HK-2 (cell line): ENCODE results near the gene SRRM5.
"Not testable (repeated sequence)": the region's sequence is repeated elsewhere in the genome, so short reads cannot be mapped to it uniquely, and the experiment has no call there.

ENCODE experiments used
- DNase-seq: peaks from one replicate; pipeline ENCODE4 v3.0.0-alpha.2; 2018; ENCODE audit not compliant: unreplicated experiment

The SRRM5 gene

DNA sequence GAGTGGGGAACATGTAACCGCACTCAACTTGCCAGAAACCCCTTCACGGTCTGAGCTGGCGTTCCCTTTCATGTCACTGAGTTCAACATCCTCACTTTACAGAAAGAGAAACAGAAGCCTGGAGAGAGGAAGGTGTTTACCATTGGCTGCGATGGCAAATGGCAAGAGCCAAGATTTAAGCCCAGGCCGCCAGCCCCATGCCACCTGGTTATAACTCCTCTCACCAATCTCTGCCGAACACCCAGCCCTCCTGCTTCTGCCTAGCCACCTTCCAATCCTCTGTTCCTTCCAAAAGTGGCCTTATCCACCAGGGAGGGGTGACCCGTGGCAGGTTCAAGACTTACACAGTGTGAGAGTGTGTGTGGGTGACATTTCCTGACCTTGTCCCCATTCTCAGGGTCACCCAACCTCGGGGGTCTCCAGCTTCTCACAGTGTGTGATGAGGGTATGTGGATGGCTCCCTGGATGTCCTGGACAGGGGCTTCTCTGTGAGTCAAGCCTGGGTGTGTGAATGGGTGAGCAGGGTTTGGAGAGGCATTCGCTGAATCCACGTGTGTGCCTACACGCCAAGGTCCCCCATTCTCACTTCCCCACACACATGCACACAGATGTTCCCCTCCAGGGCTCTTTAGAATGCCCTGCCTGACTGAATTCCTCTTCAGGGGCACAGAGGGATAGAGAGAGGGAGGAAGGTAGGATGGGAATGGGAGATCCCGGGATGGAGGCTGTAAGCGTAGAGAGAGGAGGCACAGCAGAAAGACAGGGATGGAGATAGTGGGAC is 26.5 kb downstream of the SRRM5 start:
- no peak for DNase-seq

DNA sequence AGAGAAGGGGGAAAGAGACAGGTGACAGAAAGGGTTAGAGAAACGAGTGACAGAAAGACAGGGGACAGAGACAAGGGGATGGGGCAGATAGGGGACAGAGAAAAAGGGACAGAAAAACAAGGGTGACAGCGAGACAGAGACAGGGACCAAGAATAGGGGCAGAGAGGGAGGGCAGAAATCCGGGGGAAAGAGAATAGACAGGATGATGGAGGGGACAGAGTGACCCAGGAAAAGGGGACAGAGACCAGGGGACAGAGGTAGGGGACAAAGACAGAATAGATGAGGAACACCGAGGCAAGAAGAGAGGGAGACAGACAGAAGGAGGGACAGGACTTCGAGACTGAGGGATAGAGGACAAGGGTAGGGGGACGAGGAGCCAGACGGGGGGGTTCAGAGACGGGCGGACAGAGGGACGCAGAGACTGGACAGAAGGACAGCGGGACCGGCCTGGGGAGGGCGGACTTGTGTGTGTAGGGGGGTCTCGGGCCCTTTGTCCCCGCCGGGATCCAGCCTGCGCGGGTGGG is 27.2 kb downstream of the SRRM5 start:
- no peak for DNase-seq

DNA sequence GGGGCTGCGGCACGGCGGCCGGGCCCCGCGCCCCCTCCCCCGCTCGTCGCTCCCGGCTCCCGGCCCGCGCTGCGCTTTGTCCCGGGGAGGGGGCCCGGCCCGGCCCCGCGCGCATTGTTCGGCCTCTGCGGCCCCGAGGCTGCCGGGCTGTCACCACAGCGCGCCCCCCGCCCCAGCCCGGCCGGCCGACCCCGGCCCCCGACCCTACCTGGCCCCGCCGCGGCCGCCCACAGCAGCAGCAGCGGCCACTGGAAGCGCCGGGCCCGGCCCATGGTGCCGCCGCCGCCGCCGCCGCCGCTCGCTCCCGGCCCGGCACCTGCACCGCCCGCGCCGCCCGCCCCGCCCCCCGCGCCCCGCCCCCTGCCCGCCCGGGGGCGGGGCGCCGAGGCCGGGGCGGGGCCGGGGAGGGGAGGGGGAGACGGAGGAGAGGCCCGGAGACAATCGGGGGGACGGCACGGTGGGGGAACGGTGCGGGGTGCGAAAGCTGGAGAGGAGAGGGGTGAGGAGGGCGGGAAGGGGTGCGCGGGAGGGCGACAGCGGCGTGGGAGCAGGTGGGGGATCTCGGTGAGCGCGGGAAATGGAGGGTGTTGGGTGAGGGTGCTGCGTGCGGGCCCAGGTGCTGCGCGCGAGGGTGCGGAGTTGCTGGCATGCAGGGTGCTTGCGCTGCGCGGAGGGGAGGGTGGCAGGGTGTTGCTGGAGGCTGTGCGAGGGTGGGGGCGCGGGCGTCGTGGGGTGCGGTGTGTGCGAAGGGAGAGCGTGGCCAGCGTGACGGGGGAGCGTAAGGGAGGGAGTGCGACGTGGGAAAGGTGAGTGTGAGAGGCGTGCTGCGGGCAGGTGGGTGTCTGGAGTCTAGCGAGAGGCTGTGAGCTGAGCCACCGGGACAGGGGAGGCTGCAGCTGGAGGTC is 27.9 kb downstream of the SRRM5 start, which contains the start of gene CADM4:
Gene CADM4 (minus strand): TSS at position 332 of the 905 bp plus-strand sequence. CDS start 60 bp downstream, at position 272.
- peak; percentile 29 for DNase-seq

DNA sequence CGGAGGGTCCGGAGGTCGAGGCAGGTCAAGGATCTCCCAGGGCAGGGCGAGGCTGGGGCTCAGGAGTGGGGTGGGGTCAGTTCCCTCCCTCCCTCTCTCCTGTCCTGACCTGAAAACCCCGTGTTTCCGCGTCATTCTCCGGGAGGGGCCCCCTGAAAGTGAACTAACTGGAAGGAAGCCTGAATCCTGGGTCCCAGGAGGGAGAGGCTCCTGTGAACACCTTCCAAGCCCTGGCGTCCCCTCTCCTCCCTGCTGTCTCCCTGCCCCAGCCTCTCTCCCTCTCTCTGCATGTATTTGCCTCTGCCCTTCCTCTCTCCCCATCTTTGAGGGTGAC is 28.5 kb downstream of the SRRM5 start:
- DNase-seq = no peak

DNA sequence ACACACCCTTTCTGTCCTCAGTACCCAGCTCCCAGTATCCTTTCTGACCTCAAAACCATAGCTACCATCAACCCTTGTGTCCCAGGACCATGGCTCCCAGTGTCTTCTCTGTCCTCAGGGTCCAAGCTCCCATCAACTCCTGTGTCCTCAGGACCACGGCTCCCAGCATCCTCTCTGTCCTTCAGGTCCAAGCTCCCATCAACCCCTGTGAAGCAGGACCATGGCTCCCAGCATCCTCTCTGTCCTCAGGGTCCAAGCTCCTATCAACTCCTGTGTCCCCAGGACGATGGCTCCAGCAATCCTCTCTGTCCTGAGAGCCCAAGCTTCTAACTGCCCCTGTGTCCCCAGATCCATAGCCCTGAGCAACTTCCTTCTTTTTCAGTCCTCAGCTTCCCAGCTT is 29.4 kb downstream of the SRRM5 start:
- DNase-seq = no peak

DNA sequence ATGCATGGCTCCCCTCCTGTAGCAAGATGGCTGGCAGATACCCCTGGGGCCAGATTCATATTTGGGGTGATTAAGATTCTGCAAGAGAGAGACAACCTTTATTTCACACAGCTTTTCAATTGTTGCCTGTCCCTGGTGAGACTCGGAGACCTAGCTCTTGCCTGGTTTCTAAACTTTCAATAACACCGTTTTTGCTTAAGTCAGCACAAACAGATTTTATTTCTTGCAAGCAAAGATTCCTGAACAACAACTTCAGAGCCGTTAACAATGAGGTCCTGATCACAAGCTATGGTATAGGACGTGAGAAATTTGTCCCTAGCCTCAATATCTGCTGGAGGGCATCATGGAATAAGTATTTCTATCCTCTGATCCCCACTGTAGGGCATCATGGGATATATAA is 30.6 kb downstream of the SRRM5 start:
- no peak for DNase-seq

DNA sequence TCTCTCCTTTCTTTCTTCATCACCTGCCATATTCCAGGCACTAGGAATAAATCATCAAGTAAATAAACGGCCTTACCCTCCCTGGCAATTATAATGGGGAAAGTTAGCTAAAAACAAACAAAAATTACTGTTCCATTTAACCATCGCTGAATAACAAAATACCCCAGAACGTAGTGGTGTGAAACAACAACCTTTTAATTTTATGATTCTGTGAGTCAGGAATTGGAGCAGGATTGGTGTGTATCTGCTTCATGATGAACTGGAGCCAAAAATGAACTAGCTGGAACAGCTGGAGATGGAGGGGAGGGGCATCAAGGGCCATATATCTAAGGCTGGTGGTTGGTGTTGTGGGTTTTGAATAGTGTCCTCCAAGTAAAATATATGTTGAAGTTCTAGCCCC is 31.4 kb downstream of the SRRM5 start:
- DNase-seq = no peak

DNA sequence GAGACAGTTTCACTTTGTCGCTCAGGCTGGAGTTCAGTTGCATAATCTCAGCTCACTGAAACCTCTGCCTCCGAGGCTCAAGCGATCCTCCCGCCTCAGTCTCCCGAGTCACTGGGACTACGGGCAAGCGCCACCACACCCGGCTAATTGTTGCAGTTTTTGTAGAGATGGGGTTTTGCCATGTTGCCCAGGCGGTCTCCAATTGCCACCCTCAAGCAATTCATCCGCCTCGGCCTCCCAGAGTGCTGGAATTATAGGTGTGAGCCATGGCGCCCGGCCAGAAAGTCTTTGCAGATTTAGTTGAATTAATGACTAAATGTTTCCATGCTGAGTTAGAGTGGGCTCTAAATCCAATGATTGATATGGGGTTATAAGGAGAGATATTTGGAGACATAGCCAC is 32.3 kb downstream of the SRRM5 start:
- DNase-seq = no peak

DNA sequence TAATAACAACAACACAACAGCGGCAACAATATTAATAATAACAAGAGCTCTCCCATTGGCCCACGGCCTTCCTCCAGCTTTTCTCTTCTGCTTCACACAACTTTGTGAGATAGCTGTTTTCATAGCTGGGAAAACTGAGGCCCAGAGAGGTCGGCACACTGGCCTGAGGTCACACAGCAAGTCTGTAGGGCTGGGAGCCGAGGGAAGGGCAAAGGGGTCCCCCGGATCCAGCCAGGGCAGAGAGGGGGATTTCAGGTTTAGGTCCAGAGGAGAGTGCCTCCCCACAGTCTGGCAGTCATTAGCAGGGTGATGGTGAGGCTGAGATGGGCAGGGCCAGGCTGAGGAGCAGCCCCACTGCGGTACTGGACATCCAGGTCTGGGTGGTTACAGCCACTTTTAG is 36.7 kb downstream of the SRRM5 start:
- DNase-seq = no peak

DNA sequence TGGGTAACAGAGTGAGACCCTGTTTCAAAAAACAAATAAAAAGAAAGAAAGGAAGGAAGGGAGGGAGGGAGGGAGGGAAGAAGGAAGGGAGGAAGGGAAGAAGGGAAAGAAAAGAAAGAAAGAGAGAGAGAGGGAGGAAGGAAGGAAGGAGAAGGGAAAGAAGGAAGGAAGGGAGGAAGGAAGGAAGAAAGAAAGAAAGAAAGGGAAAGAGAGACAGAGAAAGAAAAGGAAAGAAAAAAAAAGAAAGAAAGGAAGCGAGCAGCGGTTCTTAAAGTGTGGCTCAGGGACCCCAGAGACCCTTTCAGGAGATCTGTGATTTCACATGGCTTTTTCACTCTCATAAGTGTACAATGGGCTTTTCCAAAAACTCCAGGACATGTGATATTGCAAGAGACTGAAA is 37.6 kb downstream of the SRRM5 start:
- no peak for DNase-seq

DNA sequence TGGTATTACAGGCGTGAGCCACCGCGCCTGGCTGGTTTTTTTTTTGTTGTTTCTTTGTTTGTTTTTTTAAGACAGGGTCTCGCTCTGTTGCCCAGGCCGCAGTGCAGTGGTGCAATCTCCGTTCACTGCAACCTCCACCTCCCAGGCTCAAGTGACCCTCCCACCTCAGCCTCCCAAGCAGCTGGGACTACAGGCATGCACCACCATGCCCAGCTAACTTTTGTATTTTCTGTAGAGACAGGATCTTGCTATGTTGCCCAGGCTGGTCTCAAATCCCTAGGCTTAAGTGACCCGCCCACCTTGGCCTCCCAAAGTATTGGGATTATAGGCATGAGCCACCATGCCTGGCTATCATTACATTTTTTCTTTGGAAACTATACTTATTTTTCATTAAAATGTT is 38.4 kb downstream of the SRRM5 start:
- DNase-seq = not testable (repeated sequence)

DNA sequence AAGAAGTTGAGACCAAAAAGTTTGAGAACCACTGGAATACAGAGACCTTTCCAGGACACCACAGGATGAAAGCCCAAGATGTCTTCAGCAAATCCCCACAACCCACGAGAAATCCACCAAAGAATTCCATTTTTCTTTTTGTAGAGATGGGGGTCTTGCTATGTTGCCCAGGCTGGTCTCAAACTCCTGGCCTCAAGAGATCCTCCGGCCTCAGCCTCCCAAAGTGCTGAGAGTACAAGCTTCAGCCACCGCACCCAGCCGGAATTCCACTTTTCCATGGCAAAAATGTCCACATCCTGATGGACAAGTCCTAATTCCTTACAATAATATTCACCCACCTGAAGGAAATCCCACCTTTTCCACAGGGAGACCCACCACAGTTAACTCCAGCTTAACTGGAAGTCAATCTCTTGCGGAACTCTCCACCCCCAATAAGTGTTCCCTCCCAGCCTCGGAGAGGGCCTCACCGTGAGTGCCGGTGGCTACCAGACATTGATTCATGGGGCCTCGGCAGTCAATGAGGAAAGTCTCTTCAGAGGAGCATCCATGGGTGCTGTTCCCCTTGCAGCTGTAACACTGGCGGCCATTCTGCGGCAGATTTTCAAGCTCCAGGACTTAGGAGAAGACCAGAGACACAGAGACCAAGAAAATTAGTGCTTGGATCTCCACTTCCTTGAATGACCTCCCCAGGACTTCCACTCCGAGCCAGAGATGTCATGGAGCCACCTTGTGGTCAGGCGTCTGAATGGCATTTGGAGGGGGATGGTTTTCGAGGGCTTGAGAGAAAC is 40.1 kb downstream of the SRRM5 start:
- peak; percentile 52 for DNase-seq

DNA sequence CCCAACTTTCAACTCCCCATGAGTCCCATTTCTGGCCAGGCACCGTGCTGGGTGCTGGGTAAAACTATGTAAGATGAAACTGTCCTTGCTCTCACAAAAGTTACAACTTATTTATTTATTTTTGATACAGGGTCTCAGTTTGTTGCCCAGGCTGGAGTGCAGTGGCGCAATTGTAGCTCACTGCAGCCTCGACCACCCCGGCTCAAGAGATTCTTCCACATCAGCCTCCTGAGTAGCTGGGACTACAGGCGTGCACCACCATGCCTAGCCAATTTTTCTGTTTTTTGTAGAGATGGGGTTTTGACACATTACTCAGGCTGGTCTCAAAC is 40.6 kb downstream of the SRRM5 start:
- no peak for DNase-seq

DNA sequence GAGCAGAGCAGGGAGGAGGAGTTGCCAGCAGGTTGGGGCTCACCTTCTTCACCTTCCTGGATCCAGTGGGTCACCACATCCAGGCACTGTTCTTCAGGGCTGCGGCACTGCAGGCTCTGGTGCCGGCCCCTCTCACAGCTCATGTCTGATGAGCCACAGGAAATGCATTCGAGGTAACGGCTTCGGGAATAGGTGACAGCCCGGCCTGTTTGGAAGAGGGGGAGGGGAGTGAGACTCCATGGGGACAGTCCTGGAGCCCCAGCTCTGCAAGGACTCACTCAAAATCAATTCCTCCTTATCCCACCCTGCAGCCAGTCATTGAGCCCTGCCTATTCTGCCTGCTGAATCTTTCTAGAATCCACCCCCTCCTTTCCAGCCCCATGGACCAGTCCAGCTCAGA is 44.5 kb downstream of the SRRM5 start:
- no peak for DNase-seq

DNA sequence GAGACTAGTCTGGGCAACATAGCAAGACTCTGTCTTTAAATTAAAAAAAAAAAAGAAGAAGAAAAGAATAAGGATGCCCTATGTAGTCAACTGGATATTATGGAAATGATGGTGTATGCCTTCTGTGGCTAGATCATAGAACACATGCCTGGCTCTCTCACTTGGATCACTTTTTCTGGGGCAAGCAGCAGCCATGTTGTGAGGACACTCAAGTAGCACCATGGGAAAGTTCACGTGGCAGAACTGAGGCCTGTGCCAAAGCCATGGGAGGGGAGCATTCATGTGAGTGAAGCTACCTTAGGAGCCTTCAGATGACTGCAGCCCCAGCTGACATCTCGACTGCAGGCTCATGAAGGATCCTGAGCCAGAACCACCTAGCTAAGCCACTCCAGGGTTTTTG is 46.1 kb downstream of the SRRM5 start:
- no peak for DNase-seq

DNA sequence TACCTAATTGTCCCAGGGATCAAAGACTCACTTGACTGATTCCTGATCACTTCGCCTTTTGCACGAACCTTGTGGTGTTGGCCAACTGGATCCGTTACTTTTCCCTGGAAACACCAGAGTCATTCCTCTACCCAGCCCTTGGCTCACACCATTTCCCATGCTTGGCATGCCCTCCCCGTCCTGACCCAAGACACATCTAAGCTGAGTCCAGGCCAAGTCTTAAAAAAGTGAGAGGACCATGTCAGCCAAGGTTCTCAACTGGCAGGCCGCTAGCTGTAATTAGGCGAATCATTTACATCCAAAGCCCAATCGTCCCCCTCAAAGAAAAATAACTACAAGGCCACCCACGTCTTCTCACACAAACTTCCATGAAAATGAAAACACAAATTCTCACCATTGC is 46.6 kb downstream of the SRRM5 start:
- no peak for DNase-seq

DNA sequence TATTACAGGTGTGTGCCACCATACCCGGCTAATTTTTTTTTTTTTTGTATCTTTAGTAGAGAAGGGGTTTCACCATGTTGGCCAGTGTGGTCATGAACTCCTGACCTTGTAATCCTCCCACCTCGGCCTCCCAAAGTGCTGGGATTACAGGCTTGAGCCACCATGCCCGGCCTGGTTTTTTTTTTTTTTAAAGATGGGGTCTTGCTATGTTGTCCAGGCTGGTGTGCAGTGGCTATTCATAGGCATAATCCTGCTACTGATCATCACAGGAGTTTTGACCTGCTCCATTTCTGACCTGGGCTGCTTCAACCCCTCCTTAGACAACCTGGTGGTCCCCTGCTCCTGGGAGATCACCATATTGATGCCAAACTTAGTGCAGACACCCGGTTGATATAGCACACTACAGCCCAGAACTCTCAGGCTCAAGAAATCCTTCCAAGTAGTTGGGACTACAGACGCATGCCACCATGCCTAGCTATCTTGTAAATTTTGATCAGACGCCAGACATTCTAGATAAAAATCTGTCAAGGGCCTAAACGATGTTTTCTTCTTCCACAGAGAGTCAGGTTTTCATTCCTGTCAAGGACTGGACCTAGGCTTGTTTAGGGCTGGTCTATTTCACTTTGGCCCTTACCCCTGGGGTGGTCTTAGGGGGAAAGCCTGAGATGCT is 48.5 kb downstream of the SRRM5 start:
- no peak for DNase-seq

DNA sequence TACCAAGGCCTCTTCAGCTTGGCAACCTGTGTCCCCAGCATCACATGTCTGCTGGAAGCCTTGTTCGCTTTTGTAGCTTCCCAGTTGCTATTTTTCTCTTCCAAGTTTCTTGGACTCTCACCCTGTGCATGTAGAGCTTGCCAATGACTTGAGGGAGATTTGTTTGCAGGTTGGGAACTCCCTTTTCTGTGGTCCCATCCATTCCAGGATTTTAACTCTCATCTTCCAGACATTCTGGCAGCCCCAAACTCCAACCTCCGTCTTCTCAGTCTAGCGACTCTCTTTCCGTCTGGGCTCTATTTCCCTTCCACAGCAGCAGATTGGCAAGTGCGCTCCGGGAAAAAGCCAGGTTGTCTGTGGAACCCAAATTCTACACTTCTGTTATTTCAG is 49.1 kb downstream of the SRRM5 start:
- no peak for DNase-seq

DNA sequence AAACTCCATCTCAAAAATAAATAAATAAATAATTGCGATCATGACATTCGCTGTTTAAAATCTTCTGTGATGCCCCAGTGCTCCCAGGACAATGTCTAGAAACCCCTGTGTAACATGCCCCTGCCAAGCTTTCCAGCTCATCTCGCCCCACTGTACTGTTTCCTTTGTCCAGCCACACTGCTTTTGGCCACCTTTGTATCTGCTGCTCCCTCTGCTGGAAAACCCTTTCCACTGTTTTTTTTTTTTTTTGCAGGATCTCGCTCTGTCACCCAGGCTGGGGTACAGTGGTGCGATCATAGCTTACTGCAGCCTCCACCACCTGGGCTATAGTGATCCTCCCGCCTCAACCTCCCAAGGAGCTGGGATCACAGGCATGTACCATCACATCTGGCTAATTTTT is 50.6 kb downstream of the SRRM5 start:
- no peak for DNase-seq

DNA sequence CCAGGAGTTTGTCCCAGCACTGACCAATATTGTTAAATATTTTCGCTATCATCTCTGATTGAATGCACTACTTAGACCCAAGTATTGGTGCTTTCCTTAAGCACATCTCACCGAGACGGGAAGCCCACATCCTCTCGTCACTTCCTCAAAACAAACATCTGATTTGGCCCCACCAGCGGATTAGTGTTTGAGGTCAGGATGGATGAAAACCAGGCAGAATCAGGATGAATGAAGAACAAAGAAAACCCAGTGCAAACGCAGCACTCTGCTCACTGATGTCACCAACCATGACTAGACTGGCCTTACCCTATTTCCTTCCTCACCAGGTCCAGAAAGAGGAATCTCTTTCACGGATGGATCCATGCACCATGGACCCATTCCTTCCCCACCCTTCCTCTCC is 52.1 kb downstream of the SRRM5 start:
- DNase-seq = no peak
